HL-60/S4 treated with retinoic acid at 250 ng/mL for 4 days and 3 days (cell line): Measurements from ENCODE around the gene CYB5R3.
"Not testable (repeated sequence)": the region's sequence is repeated elsewhere in the genome, so short reads cannot be mapped to it uniquely, and the experiment has no call there.

Source experiments
- in situ Hi-C: fragments of 300-500 bp; cut with MboI; formaldehyde crosslinking; loops from 2 replicates; pipeline ENCODE4 v1.7.0; 2022; ENCODE audit warnings: low sequenced_read_pairs

CYB5R3 gene

DNA sequence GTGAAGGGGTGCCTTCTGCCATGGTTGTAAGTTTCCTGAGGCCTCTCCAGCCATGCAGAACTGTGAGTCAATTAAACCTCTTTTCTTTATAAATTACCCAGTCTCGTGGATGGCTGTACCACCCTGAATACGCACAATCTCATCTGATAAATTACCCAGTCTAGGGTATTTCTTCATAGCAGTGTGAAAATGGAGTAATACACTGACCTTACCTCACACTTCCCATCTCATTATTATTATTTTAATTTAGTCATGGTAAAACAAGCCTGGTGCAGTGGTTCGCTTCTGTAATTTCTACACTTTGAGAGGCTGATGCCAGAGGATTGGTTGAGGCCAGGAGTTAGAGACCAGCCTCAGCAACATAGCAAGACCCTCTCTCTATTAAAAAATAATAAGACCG is 30.5 kb upstream of the CYB5R3 start:
- in situ Hi-C loops = no loop called here

DNA sequence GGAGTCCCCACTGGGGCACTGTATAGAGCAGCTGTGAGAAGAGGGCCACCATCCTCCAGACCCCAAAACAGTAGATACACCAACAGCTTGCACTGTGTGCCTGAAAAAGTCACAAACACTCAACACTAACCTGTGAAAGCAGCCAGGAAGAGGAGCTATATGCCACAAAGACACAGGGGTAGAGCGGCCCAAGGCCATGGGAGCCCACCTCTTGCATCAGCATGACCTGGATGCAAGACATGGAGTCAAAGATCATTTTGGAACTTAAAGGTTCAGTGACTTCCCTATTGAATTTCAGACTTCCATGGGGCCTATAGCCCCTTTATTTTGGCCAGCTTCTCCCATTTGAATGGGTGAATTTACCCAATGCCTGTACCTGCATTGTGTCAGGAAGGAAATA is 29.7 kb upstream of the CYB5R3 start:
- in situ Hi-C loops = no loop called here

DNA sequence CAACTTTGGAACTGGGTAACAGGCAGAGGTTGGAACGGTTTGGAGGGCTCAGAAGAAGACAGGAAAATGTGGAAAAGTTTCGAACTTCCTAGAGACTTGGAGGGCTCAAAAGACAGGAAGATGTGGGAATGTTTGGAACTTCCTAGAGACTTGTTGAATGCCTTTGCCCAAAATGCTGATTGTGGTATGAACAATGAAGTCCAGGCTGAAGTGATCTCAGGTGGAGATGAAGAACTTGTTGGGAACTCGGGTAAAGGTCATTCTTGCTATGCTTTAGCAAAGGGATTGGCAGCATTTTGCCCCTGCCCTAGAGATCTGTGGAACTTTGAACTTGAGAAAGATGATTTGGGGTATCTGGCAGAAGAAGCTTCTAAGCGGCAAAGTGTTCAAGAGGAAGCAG is 28.7 kb upstream of the CYB5R3 start:
- in situ Hi-C loops = not testable (repeated sequence)

- in situ Hi-C loops = no loop called here
Measured at GRCh38 chr22:42676059-42676607, 26.9 kb upstream of the CYB5R3 start.

GRCh38 chr22:42673898-42674401 is 24.8 kb upstream of the CYB5R3 start:
- in situ Hi-C loops = no loop called here

- in situ Hi-C loops = not testable (repeated sequence)
Measured at GRCh38 chr22:42673071-42673470, 23.9 kb upstream of the CYB5R3 start.

GRCh38 chr22:42670921-42671709 is 21.9 kb upstream of the CYB5R3 start:
- in situ Hi-C loops = no loop called here

DNA sequence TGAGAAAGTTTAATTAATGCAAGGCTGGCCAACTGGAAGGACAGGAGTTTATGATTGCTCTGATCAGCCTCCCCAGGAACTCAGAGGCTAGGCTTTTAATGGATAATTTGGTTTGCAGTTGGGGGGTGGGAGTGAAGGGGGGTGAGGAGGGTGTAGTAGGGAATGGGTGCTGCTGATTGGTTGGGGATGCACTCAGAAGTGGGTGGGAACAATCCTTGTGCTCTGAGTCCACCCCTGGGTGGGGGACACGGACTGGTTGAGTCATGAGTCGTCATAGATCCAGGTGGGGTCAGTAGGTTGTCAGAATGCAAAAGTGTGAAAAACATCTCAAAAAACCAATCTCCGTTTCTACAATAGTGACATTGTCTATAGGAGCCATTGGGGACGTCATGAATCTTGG is 20.9 kb upstream of the CYB5R3 start:
- in situ Hi-C loops = no loop called here

DNA sequence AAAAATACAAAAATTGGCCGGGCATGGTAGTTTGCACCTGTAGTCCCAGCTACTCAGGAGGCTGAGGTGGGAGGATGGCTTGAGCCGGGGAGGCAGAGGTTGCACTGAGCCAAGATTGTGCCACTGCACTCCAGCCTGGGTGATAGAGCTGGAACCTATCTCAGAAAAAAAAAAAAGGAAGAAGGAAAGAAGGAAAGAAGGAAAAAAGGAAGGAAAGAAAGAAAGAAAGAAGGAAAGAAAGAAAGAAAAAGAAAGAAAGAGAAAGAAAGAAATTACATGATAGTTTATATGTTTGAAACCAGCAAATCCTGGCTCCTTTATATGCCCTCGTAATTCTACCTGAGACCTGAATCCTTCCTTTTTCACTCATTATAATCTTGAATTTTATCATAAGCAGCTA is 17.2 kb upstream of the CYB5R3 start:
- in situ Hi-C loops = not testable (repeated sequence)

GRCh38 chr22:42664976-42665831 is 16.0 kb upstream of the CYB5R3 start:
- in situ Hi-C loops = no loop called here

DNA sequence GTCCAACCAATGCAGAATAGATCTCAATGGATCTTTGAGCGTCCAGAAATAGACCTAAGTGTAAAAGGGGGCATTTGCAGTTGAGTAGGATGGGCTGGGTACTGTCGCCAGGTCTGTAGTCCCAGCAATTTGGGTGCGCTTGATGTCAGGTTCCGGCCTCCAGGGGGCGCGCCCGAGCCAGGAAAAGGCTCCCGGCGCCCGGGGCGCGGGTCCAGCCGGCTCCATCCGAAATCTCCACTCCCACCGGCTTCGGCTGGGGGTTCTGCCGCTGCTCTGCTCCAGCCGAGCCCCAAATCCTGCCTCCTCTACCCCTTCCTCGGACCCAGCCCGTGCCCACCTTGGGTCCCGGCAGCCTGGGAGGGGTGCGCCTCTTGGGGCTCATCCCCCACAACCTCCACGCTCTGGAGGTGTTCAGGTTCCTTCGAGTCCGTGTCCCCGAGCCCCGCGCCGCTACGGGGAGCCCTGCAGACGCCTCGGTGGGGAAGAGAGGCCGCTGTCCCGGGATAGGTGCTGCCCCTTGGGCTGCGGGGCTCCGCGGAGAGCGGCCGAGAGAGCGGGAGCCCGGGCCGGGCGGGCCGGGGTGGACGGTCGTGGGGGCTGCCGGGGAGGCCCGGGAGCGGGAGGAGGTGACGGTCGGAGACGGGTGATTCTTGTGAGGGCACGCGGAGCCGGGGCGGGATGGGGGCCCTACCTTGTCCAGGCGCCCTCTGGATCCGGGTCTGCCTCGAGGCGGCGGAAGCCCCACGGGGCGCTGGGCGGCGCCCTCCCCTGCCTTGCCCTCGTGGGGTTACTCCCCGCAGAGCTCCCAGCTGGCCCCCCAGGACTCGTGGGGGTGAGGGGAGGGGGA is 13.0 kb upstream of the CYB5R3 start:
- in situ Hi-C loops = no loop called here

GRCh38 chr22:42656578-42656977 is 7.4 kb upstream of the CYB5R3 start:
- in situ Hi-C loops = no loop called here

DNA sequence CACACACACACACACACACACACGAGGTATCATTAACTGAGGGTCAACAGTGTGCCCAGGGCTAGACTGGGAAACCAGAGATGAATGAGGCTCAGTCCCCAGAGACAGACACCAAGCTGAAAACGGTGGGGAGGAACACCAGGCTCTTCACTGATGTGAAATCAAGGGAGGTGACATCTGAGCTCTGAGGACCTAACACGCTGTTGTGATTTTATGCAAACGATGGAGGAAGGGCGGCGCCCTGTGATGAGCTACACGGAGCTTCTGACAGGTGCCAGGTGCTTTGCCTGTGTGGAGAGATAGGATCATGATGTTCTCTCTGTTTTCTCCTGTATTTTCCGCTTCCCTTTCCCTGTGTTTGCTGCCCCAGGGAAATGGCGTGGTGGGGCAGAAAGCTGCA is 6.5 kb upstream of the CYB5R3 start:
- in situ Hi-C loops = no loop called here

DNA sequence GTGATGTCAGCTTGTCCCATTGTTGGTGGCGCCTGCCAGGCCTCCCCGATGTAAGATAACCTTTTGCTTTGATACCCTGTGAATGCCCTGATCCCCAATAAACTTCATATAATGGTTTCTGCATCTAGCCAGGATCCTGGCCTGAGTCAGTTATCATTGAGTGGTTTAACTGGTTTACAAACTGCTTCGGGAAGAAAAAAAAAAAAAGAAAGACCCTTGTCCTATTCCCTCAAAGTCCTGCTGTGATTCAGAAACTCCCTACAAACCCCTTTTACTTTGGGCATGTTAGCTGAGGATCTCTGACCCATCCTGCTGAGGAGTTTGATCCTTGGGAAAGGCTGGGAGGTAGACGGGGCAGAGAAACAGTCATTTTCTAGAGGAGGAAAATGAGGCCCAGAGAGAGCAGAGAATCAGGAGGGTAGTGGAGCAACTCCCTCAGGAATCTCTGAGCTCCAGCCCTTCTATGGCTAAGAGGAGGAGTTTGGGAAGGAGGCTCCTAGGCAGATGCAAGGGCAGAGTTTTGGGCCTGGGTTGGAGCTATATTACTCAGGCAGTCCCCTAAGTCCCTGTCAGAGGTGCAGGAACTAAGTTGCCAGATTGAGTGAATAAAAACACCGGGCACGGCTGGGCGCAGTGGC is 5.4 kb upstream of the CYB5R3 start:
- in situ Hi-C loops = no loop called here

- in situ Hi-C loops = no loop called here
Measured at GRCh38 chr22:42653999-42654398, 4.8 kb upstream of the CYB5R3 start.

- in situ Hi-C loops = no loop called here
Measured at GRCh38 chr22:42651134-42651533, 1.9 kb upstream of the CYB5R3 start.

DNA sequence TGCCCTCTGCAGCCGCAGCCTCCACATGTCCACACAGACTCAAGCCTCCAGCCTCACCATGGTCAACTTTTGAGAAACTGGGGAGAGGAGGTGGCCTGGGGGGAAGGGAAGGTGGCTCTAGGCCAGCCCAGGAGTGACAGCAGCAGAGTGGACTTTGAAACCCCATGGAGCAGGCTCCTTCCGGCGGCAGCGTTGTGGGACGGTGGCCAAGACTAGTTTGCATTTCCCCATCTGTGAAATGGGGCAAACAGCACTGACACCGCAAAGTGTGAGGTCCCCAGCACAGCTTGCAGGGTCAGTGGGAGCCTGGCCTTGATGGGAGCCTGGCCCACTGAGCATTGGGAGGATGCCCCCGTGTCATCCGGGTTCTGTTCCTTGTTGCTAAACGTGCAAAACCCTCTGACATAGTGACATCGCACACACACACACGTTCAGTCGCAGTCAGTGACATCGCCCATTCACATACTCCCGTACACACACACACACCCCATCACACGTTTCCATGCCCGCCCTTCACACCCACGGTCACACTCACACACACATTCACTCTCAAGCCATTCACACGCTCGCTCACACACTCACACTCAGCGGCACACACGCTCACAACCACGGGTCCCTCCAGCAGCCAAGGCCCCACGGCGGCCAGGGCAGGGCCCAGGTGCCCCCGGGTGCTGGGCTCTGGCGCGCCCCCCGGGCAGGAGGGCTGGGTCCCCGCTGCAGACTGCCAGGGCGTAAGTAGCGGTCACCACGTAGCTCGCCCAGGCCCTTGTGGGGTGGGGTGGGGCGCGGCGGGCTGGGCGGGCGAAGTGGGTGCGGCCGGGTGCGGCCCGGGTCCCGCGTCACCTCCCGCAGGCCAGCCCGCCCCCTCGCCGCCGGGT is 585 bp downstream of the CYB5R3 start:
- in situ Hi-C loops = no loop called here

DNA sequence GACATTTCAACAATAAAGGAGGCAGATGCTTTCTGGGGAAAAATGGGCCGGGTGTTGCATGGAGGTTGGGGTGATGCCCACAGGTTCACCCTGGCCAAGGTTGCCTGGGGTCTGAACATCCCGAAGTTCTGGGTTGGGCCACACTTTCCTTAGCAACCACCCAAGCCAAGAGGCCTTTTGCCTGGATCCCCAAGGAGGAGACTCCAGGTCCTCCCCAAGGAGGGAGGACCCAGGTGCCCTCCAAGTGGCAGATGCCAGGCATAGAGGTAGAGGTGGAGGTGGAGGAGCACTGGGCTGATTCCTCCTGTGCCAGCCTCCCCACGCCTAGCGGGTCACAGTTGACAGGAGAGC is 1.2 kb downstream of the CYB5R3 start:
- in situ Hi-C loops = no loop called here
